ENCODE data around the gene GTF3C4. TPM values are rescaled to one million over a fixed set of nuclear protein-coding genes. Genes with fewer than 3 reads are reported as not detected.
A peak's percentile ranks its signal among the peaks of the same experiment; 100 is the strongest.

GTF3C4 gene
- polyA plus RNA-seq, 2 of the 4 experiments (the other 2 are of a cell fraction): 9.0 to 15.4 TPM

DNA sequence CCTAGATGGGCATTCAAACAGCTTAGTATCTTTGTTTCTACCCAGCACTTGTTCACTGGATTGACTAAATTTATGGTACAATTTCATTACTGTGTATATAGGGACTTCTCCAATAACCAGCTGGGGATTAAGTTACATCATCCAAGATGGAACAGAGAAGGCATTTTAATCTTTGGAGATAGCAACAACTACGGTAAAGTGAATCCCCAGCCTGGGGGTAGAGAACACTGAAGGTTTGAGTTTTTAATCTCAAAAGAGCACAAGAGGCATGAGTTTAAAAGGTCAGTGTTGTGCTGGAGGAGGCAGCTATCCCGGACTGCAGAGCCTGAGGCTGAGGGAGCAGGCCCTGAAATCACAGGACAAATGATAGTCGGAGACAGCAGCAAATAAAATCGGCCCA is 29.0 kb upstream of the GTF3C4 start:
- TF ChIP-seq TFCP2L1 (CRISPR knock-in tag; IDR thresholded peaks at IDR 0.05): no peak
- TF ChIP-seq TP53 (CRISPR knock-in tag; IDR thresholded peaks at IDR 0.05): no peak
- no peak for TF ChIP-seq PBX3 (IDR thresholded peaks at IDR 0.05)
- TF ChIP-seq HOXA7 (CRISPR knock-in tag; IDR thresholded peaks at IDR 0.05): no peak
- no peak for TF ChIP-seq KDM1A (IDR thresholded peaks at IDR 0.05; ENCODE audit: low read depth)
- no peak overlapping the region for H3K4me2 ChIP-seq
- ATAC-seq: no peak
- no peaks in the 10 kb centered on the region for H3K4me1 ChIP-seq
- no peaks in the 10 kb centered on the region for H3K9me3 ChIP-seq
- no peak for FAIRE-seq
- ChIA-PET POLR2A (no interaction called here), CTCF (interaction anchor here (1.0 to 1.4 kb wide), 4 partner anchors 9 to 153 kb away, joined by 3 to 5 read pairs (median 4); no protein-coding TSS in a partner anchor)
- H3K4me3 ChIP-seq: no peak overlapping the region
- DNase-seq (ENCODE audit: low read depth in 1 of 2, low spot score in 1 of 2): no peak
- 92% methylated on average over 4 of the region's 4 CpGs for WGBS (ENCODE audit: missing lambda C conversion rate)
- no peak overlapping the region for H3K27ac ChIP-seq

GRCh38 chr9:132644251-132644650 is 26.0 kb upstream of the GTF3C4 start:
- POLR2A ChIA-PET: no interaction called here

DNA sequence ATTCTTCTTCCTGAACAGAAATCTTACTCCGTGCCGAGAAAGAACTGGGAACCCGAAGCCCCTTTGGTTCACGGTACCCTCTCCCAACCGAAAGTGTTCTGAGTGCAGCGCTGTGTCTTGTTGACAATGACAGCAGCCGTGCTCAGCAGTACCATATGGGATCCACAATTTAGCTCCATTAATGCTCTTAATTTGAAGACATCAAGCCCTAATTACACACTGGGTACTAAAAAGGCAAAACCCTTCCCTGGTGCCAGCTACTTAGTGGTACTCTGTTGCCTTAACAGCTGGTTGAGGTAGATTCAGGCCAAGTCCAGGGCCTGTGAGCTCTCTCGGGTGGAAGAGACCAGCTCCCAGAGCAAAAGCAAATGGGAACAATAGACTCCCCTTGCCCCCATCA is 25.0 kb upstream of the GTF3C4 start:
- H3K4me2 ChIP-seq: no peak overlapping the region
- no peaks in the 10 kb centered on the region for H3K4me1 ChIP-seq
- CTCF ChIA-PET: interaction anchor here (0.9 to 1.6 kb wide), 4 partner anchors 8 to 71 kb away, joined by 3 to 5 read pairs (median 4); no protein-coding TSS in a partner anchor
- TF ChIP-seq, protein P1, sequence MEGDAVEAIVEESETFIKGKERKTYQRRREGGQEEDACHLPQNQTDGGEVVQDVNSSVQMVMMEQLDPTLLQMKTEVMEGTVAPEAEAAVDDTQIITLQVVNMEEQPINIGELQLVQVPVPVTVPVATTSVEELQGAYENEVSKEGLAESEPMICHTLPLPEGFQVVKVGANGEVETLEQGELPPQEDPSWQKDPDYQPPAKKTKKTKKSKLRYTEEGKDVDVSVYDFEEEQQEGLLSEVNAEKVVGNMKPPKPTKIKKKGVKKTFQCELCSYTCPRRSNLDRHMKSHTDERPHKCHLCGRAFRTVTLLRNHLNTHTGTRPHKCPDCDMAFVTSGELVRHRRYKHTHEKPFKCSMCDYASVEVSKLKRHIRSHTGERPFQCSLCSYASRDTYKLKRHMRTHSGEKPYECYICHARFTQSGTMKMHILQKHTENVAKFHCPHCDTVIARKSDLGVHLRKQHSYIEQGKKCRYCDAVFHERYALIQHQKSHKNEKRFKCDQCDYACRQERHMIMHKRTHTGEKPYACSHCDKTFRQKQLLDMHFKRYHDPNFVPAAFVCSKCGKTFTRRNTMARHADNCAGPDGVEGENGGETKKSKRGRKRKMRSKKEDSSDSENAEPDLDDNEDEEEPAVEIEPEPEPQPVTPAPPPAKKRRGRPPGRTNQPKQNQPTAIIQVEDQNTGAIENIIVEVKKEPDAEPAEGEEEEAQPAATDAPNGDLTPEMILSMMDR (IDR thresholded peaks at IDR 0.05): no peak
- TF ChIP-seq JUN (IDR thresholded peaks at IDR 0.05) (no peak), NPAS2 (CRISPR knock-in tag; IDR thresholded peaks at IDR 0.05; ENCODE audit: borderline replicate concordance) (no peak), FOSL2 (IDR thresholded peaks at IDR 0.05) (no peak), FOSL2 (CRISPR knock-in tag; IDR thresholded peaks at IDR 0.05) (no peak), POLR2AphosphoS2 (conservative IDR thresholded peaks at IDR 0.05; ENCODE audit: low read length) (no peak), EHMT2 (IDR thresholded peaks at IDR 0.05; ENCODE audit: low read depth) (no peak), CBX8 (IDR thresholded peaks at IDR 0.05) (no peak), RFX5 (IDR thresholded peaks at IDR 0.05) (no peak), KDM1A (IDR thresholded peaks at IDR 0.05; ENCODE audit: low read depth) (no peak), EHF (CRISPR knock-in tag; IDR thresholded peaks at IDR 0.05) (no peak), HEYL (CRISPR knock-in tag; IDR thresholded peaks at IDR 0.05) (no peak), ZC3H11A (IDR thresholded peaks at IDR 0.05) (no peak), RCOR1 (IDR thresholded peaks at IDR 0.05; ENCODE audit: low read depth, low read length) (no peak), PBX3 (IDR thresholded peaks at IDR 0.05) (no peak)
- TF ChIP-seq, protein P2, sequence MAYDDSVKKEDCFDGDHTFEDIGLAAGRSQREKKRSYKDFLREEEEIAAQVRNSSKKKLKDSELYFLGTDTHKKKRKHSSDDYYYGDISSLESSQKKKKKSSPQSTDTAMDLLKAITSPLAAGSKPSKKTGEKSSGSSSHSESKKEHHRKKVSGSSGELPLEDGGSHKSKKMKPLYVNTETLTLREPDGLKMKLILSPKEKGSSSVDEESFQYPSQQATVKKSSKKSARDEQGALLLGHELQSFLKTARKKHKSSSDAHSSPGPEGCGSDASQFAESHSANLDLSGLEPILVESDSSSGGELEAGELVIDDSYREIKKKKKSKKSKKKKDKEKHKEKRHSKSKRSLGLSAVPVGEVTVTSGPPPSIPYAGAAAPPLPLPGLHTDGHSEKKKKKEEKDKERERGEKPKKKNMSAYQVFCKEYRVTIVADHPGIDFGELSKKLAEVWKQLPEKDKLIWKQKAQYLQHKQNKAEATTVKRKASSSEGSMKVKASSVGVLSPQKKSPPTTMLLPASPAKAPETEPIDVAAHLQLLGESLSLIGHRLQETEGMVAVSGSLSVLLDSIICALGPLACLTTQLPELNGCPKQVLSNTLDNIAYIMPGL (CRISPR knock-in tag; IDR thresholded peaks at IDR 0.05; ENCODE audit: borderline replicate concordance): no peak
- no peaks in the 10 kb centered on the region for H3K9me3 ChIP-seq
- POLR2A ChIA-PET: interaction anchor here (1.4 kb wide), 1 partner anchor 24 kb away, joined by 3 read pairs; the partner anchor contains the start of gene DDX31
- no peak overlapping the region for H3K4me3 ChIP-seq
- ATAC-seq (no peak), FAIRE-seq (no peak), DNase-seq (ENCODE audit: low read depth in 1 of 2, low spot score in 1 of 2) (no peak)
- H3K27ac ChIP-seq: no peak overlapping the region
- WGBS (ENCODE audit: missing lambda C conversion rate): 98% methylated on average over 8 of the region's 8 CpGs

More at GRCh38 chr9:132644251-132644650, 26.0 kb upstream of the GTF3C4 start:
- Histone ChIP-seq H3K4me1 (no peaks in the 10 kb centered on the region), H3K4me2 (no peak overlapping the region), H3K4me3 (no peak overlapping the region), H3K27ac (no peak overlapping the region), H3K9me3 (no peaks in the 10 kb centered on the region)
- FAIRE-seq (no peak), ATAC-seq (peak; percentile 81 to 89; a peak in 4 of 6 replicates), DNase-seq (ENCODE audit: low read depth in 1 of 2, low spot score in 1 of 2) (peak; percentile 25 to 38)
- WGBS (ENCODE audit: missing lambda C conversion rate): 88% methylated on average over 3 of the region's 3 CpGs
- CTCF ChIA-PET: interaction anchor here (0.7 to 1.6 kb wide), 4 partner anchors 9 to 224 kb away, joined by 3 to 5 read pairs (median 4); no protein-coding TSS in a partner anchor
- no peak for TF ChIP-seq JUN (IDR thresholded peaks at IDR 0.05)
